BE2C (cell line): ENCODE data around the gene PRRX1.

Experiments
- DNase-seq: peaks from one replicate; pipeline ENCODE4 v3.0.0-alpha.2; 2020
- H3K27me3 ChIP-seq: fragments of 250-450 bp; sonication (Bioruptor Pico); 2 replicates; pipeline ENCODE4 v1.5.1; 2020; ENCODE audit warnings: mild to moderate bottlenecking
- H3K36me3 ChIP-seq: fragments of 250-450 bp; sonication (Bioruptor Pico); 2 replicates; pipeline ENCODE4 v1.5.1; 2020; ENCODE audit warnings: mild to moderate bottlenecking
- H3K4me1 ChIP-seq: fragments of 250-450 bp; sonication (Bioruptor Pico); 2 replicates; pipeline ENCODE4 v1.5.1; 2020
- H3K4me3 ChIP-seq: 2 replicates; pipeline ENCODE4 v1.5.1; 2011; ENCODE audit warnings: low read depth, low read length
- H3K9me3 ChIP-seq: fragments of 250-450 bp; sonication (Bioruptor Pico); 2 replicates; pipeline ENCODE4 v1.5.1; 2020
- TF ChIP-seq, protein P1 (sequence below): IDR thresholded peaks from 2 replicates; pipeline ENCODE4 v1.5.1; 2012; ENCODE audit warnings: mild to moderate bottlenecking, low read depth, low read length

PRRX1 gene

DNA sequence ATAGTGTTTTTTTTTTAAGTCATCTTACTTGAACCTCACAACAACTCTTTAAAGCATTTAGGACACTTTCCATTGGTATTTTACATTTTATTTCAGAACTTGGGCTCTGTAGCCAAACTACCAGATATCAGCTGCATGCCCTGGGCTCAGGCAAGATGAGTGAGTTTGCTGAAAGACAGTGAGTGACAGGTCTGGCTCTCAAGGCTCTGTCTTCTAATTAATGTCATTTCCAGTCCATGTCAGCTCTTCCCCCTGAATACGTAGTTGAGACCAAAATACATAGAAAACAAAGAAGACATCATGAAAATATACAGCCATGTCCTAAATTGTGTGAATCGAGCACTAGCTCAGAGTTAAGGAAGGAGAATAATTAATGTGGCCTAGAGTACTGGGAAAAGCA lies 39.7 kb downstream of the PRRX1 start:
- Histone ChIP-seq H3K4me3 (no peak overlapping the region), H3K36me3 (no peaks in the 10 kb centered on the region), H3K9me3 (no peaks in the 10 kb centered on the region), H3K27me3 (peaks cover 2% of the 10 kb centered on the region; the same call in 1 of the 2 replicates), H3K4me1 (no peaks in the 10 kb centered on the region)
- DNase-seq, result no peak
- TF ChIP-seq, protein P1, sequence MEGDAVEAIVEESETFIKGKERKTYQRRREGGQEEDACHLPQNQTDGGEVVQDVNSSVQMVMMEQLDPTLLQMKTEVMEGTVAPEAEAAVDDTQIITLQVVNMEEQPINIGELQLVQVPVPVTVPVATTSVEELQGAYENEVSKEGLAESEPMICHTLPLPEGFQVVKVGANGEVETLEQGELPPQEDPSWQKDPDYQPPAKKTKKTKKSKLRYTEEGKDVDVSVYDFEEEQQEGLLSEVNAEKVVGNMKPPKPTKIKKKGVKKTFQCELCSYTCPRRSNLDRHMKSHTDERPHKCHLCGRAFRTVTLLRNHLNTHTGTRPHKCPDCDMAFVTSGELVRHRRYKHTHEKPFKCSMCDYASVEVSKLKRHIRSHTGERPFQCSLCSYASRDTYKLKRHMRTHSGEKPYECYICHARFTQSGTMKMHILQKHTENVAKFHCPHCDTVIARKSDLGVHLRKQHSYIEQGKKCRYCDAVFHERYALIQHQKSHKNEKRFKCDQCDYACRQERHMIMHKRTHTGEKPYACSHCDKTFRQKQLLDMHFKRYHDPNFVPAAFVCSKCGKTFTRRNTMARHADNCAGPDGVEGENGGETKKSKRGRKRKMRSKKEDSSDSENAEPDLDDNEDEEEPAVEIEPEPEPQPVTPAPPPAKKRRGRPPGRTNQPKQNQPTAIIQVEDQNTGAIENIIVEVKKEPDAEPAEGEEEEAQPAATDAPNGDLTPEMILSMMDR, result no peak

DNA sequence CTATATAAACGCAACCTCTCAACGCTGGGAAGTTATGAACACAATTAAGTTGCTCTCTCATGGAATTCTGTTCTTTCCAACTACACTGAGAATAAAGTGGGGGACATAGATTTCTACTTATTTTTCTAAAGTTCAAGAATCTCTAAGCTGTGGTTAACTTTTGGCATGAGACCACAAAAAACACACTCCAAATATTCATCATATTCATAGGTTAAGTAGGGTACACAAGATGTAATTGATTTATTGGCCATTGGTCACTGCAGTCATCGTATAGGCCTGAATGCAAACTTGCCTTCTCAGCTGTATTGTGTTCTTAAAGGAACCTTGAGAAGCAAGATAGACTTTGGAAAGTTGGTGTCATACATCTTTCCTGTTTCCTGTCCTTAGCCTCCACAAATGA lies 40.3 kb downstream of the PRRX1 start:
- no peaks in the 10 kb centered on the region for H3K27me3 ChIP-seq
- no peaks in the 10 kb centered on the region for H3K4me1 ChIP-seq
- no peak for DNase-seq
- no peaks in the 10 kb centered on the region for H3K9me3 ChIP-seq
- H3K36me3 ChIP-seq, result no peaks in the 10 kb centered on the region
- H3K4me3 ChIP-seq, result no peak overlapping the region
- TF ChIP-seq, protein P1, result no peak

DNA sequence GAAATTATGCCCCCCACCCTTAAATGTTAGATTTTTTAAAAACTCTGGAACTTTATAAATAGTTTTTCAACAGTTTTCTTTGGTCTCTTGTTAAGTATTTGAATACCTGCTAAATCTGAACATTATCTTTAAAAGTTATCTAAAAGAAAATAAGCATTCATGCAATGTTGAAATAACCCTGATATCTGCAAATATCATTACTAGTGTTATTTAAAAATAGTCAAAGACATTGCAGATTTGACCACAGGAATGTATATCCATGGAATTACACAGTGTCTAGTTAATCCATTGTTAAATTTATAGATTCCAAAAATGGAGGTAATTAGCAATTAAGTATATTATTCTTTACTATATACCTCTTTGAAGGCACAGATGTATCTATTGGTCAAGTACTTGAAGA lies 42.0 kb downstream of the PRRX1 start:
- no peaks in the 10 kb centered on the region for H3K36me3 ChIP-seq
- H3K4me1 ChIP-seq, result no peaks in the 10 kb centered on the region
- H3K27me3 ChIP-seq, result no peaks in the 10 kb centered on the region
- no peak overlapping the region for H3K4me3 ChIP-seq
- DNase-seq, result no peak
- no peaks in the 10 kb centered on the region for H3K9me3 ChIP-seq
- TF ChIP-seq, protein P1, result no peak

DNA sequence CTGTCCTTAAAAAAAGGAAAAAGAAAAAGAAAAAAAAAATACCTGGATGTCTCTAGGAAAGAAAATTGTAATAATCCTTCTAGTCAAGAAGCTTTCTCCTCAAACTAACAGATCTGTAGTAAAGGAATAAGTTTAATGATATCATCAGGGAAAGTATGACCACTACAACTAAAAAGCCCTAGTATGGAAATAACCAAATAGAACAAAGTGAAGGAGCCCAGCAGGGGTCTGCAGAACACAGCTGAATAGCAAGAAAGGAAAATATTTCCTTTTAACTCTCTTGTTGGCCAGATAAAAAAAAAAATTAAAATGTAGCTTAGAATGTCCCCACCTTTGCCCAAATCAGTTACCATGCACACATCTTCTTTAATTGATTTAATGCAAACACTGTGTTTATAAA lies 43.2 kb downstream of the PRRX1 start:
- TF ChIP-seq, protein P1, result no peak
- H3K4me3 ChIP-seq, result no peak overlapping the region
- H3K9me3 ChIP-seq, result no peaks in the 10 kb centered on the region
- H3K36me3 ChIP-seq, result no peaks in the 10 kb centered on the region
- no peaks in the 10 kb centered on the region for H3K4me1 ChIP-seq
- no peaks in the 10 kb centered on the region for H3K27me3 ChIP-seq
- DNase-seq, result no peak

DNA sequence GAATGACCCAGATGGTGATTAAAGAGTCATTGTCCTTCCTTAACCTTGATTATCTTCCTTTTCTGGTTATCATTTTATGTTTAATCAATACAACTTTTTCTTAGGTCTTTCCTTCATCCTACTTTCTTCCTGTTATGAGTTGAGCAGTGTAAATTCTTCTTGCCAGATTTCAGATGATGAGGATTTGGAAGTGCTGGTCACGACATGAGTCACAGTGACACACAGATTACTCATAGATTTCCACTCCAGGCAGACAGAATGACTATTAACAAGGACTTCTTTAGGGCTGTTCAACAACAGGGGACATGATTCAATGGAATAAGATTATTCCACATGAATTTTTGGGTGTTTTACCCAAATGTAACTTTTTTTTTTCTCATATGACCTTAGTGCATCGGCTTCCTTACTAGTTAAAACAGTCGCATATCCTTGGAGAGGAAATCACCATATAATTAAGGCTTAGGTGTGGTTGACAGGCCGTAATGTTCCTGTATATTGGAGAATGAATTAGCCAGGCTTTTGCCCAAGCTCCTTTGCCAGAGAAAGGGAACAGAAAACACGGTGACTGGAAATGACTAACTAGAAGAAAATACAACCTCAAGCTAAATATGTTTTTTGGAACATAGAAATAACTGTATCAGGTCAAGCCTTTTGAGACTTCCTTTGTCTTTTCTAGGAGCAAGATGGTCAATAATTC lies 44.2 kb downstream of the PRRX1 start:
- TF ChIP-seq, protein P1, result no peak
- no peaks in the 10 kb centered on the region for H3K36me3 ChIP-seq
- H3K4me1 ChIP-seq, result no peaks in the 10 kb centered on the region
- no peak for DNase-seq
- H3K27me3 ChIP-seq, result no peaks in the 10 kb centered on the region
- H3K4me3 ChIP-seq, result no peak overlapping the region
- H3K9me3 ChIP-seq, result no peaks in the 10 kb centered on the region

DNA sequence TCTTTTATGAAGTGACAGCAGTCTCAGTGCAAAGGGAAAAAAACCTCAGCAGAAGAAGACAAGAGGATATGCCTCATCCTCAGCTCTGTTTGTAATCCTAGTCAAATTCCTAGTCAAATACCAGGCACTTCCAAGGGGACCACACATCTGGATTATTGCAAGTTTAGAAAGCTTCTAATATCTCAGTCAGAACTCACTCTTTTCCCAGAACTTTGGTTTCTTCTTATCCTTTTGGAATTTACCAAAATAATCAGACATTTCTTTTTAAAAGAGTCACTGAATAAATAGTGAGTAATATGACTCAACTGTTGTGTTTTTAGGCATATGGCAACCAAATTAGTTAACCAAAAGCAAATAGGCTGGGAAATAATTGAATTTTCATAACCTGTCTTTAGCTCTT lies 47.8 kb downstream of the PRRX1 start:
- TF ChIP-seq, protein P1, result no peak
- no peaks in the 10 kb centered on the region for H3K36me3 ChIP-seq
- H3K4me3 ChIP-seq, result no peak overlapping the region
- H3K27me3 ChIP-seq, result no peaks in the 10 kb centered on the region
- no peak for DNase-seq
- H3K9me3 ChIP-seq, result no peaks in the 10 kb centered on the region
- H3K4me1 ChIP-seq, result no peaks in the 10 kb centered on the region
